ENCODE data around the gene OAS3.

OAS3 gene

DNA sequence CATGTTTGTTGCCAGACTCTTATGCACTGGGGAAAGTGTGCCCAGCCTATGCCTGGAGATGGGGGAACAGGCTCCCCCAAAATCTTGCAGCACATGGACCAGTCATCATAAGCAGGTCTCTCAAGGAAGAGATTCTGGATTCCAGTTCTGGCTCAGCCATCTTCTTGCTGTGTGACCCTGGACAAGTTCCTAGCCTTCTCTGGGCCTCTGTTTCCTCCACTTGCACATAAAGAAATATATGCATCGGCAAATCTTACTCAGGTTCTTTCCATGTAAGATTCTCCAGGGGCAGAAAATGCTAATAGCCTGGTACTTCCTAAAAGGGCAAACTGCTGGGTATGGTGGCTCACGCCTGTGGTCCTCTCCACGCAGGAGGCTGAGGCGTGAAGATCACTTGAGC, 7.2 kb downstream of the OAS3 start (continued):
- TF ChIP-seq, protein P1, sequence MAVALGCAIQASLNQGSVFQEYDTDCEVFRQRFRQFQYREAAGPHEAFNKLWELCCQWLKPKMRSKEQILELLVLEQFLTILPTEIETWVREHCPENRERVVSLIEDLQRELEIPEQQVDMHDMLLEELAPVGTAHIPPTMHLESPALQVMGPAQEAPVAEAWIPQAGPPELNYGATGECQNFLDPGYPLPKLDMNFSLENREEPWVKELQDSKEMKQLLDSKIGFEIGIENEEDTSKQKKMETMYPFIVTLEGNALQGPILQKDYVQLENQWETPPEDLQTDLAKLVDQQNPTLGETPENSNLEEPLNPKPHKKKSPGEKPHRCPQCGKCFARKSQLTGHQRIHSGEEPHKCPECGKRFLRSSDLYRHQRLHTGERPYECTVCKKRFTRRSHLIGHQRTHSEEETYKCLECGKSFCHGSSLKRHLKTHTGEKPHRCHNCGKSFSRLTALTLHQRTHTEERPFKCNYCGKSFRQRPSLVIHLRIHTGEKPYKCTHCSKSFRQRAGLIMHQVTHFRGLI (tag by site-specific recombination; IDR thresholded peaks at IDR 0.05) = no peak
- TF ChIP-seq ZNF571 (tag by site-specific recombination; IDR thresholded peaks at IDR 0.05) = no peak
- no peak for TF ChIP-seq KLF7 (tag by site-specific recombination; IDR thresholded peaks at IDR 0.05; ENCODE audit: borderline replicate concordance)
- no peak for TF ChIP-seq ZNF843 (tag by site-specific recombination; IDR thresholded peaks at IDR 0.05)
- TF ChIP-seq ZNF133 (tag by site-specific recombination; IDR thresholded peaks at IDR 0.05) = no peak
- no peak for TF ChIP-seq OSR2 (tag by site-specific recombination; IDR thresholded peaks at IDR 0.05)
- no peak for TF ChIP-seq ZNF24 (tag by site-specific recombination; IDR thresholded peaks at IDR 0.05)
- no peak for TF ChIP-seq ZNF585B (tag by site-specific recombination; IDR thresholded peaks at IDR 0.05)

DNA sequence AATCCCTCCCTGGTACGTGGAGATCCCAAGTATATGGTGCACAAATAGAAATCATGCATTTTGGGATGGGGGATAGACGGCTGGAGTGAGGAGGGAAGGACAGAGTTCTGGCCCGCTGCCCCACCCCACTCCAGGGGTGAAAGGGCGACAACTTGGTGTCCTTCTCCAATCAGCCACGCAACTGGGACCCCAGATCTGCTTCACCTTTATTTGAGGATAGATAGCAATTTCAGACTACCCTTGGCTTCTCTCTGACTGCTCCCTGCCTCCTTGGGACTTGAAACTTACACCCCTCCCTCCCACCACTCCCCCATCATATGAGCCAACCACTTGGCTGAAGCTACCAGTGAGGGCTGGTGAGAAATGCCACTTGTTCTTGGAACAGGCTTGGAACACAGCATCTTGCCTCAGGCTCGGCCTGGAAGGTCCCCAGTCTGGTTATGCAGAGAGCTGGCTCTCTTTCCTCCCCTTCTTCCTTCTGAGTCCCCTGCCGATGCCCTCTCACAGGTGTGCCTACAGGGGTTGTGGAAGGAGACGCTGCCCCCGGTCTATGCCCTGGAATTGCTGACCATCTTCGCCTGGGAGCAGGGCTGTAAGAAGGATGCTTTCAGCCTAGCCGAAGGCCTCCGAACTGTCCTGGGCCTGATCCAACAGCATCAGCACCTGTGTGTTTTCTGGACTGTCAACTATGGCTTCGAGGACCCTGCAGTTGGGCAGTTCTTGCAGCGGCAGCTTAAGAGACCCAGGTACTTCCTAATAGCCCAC, 8.1 kb downstream of the OAS3 start:
- H3K27ac ChIP-seq (ENCODE audit: extremely low read depth, low read depth, low read length) = no peak overlapping the region
- TF ChIP-seq, protein P2, sequence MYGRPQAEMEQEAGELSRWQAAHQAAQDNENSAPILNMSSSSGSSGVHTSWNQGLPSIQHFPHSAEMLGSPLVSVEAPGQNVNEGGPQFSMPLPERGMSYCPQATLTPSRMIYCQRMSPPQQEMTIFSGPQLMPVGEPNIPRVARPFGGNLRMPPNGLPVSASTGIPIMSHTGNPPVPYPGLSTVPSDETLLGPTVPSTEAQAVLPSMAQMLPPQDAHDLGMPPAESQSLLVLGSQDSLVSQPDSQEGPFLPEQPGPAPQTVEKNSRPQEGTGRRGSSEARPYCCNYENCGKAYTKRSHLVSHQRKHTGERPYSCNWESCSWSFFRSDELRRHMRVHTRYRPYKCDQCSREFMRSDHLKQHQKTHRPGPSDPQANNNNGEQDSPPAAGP (tag by site-specific recombination; IDR thresholded peaks at IDR 0.05) = no peak
- no peak for TF ChIP-seq ZNF830 (tag by site-specific recombination; IDR thresholded peaks at IDR 0.05; ENCODE audit: low read depth)
- no peak for TF ChIP-seq TRIM28 (IDR thresholded peaks at IDR 0.05; ENCODE audit: borderline replicate concordance, low read length)
- no peak for TF ChIP-seq ZNF184 (tag by site-specific recombination; IDR thresholded peaks at IDR 0.05)
- TF ChIP-seq BCL11B (tag by site-specific recombination; IDR thresholded peaks at IDR 0.05; ENCODE audit: low read depth) = no peak
- TF ChIP-seq ZNF132 (tag by site-specific recombination; IDR thresholded peaks at IDR 0.05; ENCODE audit: borderline replicate concordance) = no peak
- no peak for TF ChIP-seq ZBTB48 (tag by site-specific recombination; IDR thresholded peaks at IDR 0.05)
- TF ChIP-seq KLF7 (tag by site-specific recombination; IDR thresholded peaks at IDR 0.05; ENCODE audit: borderline replicate concordance) = no peak
- no peak for TF ChIP-seq ZNF529 (tag by site-specific recombination; IDR thresholded peaks at IDR 0.05; ENCODE audit: insufficient replicate concordance)
- TF ChIP-seq SCRT1 (tag by site-specific recombination; IDR thresholded peaks at IDR 0.05; ENCODE audit: borderline replicate concordance) = no peak
- no peak for TF ChIP-seq ZNF621 (tag by site-specific recombination; IDR thresholded peaks at IDR 0.05)
- TF ChIP-seq KLF8 (tag by site-specific recombination; IDR thresholded peaks at IDR 0.05) = no peak
- no peak for TF ChIP-seq ZNF202 (tag by site-specific recombination; IDR thresholded peaks at IDR 0.05; ENCODE audit: borderline replicate concordance)
- TF ChIP-seq, protein P3, sequence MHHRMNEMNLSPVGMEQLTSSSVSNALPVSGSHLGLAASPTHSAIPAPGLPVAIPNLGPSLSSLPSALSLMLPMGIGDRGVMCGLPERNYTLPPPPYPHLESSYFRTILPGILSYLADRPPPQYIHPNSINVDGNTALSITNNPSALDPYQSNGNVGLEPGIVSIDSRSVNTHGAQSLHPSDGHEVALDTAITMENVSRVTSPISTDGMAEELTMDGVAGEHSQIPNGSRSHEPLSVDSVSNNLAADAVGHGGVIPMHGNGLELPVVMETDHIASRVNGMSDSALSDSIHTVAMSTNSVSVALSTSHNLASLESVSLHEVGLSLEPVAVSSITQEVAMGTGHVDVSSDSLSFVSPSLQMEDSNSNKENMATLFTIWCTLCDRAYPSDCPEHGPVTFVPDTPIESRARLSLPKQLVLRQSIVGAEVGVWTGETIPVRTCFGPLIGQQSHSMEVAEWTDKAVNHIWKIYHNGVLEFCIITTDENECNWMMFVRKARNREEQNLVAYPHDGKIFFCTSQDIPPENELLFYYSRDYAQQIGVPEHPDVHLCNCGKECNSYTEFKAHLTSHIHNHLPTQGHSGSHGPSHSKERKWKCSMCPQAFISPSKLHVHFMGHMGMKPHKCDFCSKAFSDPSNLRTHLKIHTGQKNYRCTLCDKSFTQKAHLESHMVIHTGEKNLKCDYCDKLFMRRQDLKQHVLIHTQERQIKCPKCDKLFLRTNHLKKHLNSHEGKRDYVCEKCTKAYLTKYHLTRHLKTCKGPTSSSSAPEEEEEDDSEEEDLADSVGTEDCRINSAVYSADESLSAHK (tag by site-specific recombination; IDR thresholded peaks at IDR 0.05) = no peak
- TF ChIP-seq IKZF3 (tag by site-specific recombination; IDR thresholded peaks at IDR 0.05) = no peak
- no peak for TF ChIP-seq REPIN1 (tag by site-specific recombination; IDR thresholded peaks at IDR 0.05; ENCODE audit: low read depth)
- no peaks in the 10 kb centered on the region for H3K9me3 ChIP-seq (ENCODE audit: control insufficient read depth, insufficient read depth, low read depth, low read length)
- CTCF ChIA-PET = no interaction called here
- no peak overlapping the region for H3K4me3 ChIP-seq (ENCODE audit: low read depth, low read length)
- POLR2A ChIA-PET = no interaction called here
- peaks cover 0 to 10% of the 10 kb centered on the region in 2 experiments; a peak in 1 of 3 replicates for H3K36me3 ChIP-seq (ENCODE audit: control insufficient read depth in 2 of 2, insufficient read depth in 1 of 2, low read length in 2 of 2)
- H3K4me1 ChIP-seq (ENCODE audit: control insufficient read depth, insufficient read depth, low read length) = no peaks in the 10 kb centered on the region
